NCI-H146 treated with DMSO at 0.1 percent for 48 hours (cell line): Measurements from ENCODE around the gene RIMS4.

Source experiments
- DNase-seq: peaks from one replicate; lab custom pipeline; 2025; ENCODE audit not compliant: unreplicated experiment; lab: John Stamatoyannopoulos, UW

RIMS4 gene

DNA sequence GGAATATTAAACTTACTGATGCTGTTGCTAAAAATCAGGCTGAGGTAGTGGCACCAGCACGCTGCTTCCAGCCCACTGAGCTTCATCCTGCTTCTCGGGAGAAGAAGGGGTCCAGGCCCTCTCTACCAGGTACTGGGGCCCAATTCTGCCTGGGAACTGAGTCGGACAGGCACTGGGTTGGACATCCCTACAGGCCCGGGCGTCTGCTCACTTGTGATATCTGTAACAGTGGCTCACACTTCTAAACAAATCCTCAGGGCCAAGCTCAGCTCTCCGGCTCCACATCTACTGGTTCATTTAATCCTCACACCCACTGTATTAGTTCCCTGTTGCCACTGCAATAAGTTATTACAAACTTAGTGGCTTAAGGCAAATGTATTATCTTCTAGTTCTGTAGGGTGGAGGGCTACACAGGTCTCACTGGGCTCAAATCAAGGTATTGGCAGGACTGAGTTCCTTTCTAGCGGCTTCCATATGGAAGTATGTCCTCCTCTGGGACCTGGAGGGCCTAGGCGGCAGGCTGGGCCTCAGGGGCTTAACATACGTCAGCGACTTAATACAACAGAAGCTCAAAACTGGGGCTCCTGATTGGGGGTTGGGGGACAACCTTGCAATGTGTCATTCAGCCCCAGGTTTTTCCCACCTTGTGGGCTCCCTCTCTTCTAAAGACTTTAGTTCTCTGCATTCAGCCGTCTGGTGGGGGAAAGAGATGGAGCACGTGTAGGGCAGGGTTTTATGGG, 66.3 kb downstream of the RIMS4 start:
- no peak for DNase-seq

DNA sequence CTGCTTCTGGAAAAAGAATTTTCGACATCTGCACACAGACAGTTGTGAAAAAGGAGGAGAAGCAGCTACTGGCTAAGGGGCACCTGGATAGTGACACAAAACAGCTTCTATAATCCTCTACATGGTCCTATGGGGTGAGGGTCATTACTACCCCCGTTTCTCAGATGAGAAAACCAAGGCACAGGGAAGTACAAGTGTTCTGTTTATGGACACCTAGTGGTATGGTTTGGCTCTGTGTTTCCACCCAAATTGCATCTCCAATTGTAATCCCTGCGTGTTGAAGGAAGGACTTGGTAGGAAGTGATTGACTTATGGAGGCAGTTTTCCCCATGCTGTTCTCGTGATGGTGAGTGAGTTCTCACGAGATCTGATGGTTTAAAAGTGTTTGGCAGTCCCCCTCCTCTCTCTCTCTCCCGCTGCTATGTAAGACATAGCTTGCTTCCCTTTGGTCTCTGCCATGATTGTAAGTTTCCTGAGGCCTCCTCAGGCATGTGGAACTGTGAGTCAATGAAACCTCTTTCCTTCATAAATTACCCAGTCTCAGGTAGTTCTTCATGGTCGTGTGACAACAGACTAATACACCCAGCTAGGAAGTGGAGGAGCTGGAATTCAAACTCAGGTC, 67.2 kb downstream of the RIMS4 start:
- no peak for DNase-seq

DNA sequence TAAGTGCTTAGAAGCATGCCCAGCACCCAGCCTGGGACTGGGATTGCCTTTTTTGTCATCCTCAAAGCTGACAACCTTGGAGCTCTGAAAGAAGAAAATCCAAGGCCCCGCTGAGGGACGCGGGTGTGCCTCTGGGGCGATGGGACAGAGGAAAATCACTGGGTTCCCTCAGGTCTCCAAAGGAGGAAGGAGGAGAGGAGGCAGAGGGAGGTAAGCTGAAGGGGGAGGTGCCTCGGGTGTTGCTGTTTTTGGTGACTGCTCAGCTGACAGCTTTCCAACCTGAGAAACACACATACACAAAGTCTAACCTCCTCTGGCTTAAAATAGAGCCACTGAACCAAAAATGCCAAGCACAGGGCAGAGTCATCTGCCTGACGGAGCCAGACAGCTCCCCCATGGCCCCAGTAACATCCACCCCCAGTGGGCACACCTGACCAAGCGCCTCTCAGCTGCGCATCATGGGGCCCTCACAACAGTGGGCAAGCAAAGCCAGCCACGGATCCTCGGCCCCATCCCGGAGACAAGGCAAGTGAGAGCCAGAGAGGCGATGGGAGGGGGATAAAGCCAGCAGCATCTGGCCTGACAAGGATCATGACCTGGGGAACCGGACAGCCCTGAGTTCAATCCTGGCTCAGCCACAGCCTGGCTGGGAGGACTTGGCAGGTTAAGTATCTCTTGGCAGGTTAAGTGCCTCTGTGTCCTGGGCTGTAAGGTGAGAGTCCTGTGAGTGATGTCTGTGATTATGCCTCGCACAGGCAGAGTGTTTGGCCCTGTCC, 67.9 kb downstream of the RIMS4 start:
- DNase-seq, result no peak

DNA sequence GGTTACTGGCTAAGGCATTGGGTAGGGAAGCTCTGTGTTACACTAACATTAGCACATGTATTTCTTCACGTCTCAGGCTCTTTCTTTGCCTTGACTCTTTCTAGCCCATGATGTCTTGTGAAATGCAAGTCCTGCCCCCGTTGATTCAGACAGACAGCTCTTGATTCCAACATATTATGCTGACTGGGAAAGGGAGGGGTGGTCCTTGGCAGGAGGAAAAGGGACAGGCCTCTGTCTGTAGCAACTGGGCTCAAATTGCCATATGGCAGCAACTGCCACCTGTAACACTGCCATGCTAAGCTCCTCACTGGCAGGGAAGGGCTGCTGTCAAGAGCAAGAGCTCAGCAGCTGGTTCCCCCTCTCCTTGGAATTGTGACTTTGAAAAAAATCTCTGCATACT, 70.4 kb downstream of the RIMS4 start:
- no peak for DNase-seq

DNA sequence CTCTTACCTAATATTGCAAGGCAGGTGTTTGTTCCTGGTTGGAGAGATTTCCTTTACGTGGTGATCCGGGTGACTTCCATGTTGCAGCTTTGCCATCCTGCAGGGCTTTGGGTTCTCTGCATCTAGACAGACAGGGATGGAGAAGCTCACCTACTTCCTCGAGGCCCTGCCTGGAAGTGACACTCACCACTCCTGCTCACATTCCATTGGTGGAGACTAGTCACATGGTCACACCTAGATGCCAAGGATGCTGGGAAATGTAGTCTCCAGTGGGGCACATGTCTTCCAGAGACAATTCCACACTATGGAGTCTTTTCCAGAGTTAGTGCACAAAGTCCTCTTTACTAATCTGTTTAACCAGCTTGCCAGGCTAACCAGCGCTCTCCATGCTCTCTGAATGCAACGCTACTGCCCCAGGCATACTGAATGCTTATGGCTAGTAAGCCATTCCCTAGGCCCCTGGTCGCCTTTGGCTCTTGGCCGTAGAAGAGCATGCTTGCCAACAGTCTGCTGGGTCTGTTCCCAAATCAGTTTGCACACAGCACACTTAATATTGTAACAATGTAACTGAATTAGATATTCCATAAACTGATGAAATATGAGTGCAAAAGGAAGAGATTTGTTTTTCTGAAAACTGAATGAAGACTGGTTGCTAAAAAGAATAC, 71.4 kb downstream of the RIMS4 start:
- DNase-seq, result no peak

DNA sequence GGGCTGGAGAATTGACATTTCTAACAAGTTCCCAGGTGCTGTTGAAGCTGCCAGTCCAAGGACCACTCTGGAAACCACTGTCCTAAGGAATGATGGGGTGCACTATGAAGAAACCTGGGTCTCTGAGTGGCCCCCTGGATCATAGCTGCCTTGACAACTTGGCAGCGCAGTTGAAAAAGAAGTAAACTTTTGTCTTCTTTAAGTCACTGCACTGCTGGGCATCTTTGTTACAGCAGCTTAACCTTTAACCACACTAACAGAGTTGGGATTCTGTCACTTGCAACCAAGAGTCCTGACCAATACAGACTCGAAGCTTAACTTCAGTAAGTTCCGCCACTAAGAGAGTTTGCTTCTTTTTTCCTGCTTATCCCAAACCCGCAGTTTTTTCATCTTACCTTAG, 73.2 kb downstream of the RIMS4 start:
- DNase-seq, result no peak

DNA sequence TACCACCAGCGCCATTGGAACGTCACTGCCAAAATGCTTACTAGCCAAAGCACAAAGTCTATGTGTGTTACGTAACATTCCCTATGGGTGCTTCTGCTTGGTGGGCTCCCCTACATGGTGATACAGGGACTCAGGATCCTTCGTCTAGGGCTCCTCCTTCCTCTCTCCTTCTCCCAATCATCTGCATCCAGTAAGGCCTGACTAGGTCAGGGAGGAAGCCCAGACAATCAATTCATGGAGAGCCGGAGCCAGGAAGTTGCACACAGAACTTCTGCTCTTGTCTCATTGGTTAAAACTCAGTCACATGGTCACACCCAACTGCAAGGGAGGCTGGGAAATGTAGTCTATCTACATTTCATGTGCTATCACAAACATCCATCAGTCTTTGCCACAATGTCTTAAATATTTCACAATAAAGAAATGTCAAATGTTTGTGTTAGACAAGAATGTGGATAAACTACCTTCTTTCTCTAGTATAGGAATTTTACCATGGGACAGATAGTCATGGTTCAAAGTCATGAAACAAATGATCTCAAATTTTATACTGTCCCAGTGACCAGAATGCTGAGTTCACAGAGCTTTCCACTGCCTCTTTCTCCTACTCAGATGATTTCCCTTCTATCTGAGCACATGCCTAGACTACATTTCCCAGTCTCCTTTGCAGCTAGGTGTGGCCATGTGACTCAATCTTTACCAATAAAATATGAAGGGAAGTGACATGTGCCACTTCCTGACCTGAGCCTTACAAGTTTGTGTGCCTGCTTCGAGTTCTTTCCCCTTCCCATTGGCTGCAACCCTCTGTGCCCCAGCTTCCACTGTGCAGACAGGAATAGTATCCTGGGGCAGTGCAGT, 74.0 kb downstream of the RIMS4 start:
- peak; percentile 26 for DNase-seq

DNA sequence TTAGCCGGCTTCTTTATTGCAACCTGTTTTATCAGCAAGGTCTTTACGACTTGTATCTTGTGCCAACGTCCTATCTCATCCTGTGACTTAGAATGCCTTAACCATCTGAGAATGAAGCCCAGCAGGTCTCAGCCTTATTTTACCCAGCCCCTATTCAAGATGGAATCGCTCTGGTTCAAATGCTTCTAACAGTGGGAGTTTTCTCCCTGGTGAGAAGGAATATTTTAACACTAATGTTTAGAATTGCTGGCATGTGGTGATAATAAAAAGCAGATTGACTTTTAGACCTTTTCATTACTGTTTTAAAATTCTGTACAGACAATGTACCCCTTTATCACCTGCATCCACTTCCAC, 74.6 kb downstream of the RIMS4 start:
- DNase-seq, result no peak

DNA sequence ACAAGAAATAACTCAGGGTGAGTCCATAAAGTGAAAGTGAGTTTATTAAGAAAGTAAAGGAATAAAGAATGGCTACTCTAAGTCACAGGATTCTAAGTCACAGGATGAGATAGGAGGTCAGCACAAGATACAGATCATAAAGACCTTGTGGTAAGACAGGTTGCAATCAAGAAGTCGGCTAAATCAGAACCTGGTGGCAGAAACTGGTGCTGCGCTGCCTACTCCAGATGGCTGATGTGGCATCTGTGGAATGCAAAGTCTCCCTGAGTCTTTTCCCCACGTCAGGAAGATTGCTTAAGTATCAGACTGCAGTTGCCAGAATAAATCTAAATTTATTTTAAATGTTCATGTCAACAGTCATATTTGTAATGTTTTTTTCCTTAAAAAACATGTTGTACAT, 75.4 kb downstream of the RIMS4 start:
- no peak for DNase-seq

DNA sequence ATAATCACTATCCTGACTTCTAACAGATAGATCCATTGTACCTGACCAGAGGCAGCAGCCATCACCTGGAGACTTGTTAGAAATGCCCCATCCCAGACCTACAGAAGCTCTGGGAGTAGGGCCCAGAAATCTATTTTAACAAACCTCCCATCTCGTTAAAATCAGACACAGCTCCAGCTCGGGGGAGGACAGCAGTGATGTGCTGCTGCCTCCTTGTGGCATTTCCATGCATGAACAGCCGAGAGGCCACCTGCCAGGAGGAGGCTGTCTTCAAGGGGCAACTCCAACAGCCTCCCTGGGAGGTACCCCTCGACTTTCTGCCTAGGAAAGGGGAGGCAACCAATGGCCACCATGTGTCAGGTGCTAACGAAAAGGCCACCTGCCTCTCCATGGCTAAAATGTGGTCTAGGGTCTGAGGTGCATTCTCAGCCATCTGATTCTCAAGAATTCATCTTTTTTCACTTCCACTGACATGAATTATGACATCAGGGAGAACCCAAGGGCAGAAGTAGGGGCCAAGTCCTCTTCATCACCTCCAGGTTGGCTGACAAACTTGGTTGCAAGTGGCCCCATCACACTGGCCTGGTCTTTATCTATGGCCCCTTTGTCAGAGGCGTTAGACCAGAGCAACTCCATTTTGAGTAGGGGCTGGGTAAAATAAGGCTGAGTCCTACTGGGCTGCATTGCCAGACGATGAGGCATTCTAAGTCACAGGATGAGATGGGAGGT, 76.8 kb downstream of the RIMS4 start:
- no peak for DNase-seq

DNA sequence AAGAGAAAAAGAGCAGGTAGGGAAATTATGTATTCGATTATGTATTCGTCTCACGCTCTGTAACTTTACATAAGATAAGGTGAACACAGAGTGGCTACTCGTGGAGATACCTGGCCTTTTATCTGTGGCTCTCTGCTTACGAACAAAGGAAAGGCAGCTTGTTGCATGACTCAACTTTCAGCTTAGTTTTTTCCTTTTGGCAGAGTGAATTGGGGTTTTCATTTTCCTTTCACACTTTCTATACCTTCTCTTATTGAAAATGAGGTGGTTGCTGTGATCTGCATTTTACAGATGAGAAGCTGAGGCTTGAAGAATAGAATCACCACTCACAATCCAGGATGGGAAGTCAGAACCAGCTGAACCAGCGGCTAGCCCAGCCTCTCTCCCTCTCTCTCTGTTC, 78.0 kb downstream of the RIMS4 start:
- no peak for DNase-seq

DNA sequence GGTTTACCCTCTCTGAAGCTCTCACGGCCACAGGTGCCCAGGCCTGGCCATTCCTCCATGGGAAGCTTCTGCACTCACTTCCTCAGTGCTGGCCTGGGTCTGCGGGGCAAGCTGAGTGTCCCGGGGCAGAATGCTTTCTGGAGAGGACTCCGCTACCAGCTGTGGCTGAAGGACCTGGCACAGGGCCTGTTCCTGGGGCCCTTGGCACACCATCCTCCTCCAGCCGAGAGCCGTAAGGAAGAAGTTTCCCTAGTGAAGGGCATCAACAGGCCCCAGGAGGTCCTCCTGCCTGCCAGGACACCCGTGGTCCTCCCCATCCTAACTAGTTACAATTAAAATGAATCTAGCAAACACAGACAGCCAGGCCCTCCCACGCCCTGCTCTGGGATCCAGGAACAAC, 78.7 kb downstream of the RIMS4 start:
- DNase-seq, result no peak

DNA sequence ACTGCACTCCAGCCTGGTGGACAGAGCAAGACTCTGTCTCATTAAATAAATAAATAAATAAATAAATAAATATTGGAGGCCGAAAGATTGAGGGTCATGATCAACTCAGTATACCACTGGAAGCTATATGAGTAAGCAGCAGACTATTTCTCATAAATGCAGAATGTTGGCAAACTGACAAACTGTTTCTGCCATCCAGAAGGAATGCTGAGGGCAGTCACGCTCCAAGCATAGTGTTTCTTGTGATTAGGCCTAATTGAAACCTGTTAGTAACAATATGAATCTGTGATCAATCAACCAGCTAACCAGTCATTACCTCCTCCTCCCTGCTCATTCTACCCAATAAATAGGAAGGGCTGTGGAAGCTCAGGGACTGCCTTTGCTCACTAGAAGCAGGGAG, 79.9 kb downstream of the RIMS4 start:
- no peak for DNase-seq

DNA sequence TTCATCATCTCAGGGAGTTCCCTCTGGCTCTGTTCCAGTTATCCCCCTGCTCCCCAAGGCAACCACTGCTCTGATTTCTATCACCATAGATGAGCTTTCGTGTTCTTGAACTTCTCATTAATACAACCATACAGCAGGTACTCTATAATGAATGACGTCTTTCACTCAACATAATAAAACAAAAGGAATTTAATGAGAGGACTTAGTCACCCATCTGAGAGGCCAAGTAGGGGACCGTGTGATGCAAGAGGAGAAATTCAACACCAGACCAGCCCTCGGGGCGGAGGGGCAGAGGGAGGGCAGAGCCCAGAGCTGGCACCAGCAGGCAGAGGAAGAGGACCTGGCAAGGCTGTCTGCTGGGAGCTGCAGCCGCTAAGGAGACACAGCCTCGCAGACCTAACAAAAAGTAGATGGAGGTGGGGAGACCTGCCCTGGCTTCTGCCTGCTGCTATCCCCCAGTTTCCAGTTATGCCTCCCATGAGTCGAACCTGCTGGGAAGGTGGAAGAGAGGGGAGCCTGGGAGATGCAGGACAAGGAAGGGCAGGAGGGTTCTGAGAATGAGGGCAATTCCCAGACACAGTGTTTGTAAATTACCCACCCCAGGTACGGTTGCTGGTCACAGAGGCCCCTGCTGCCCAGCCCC, 81.4 kb downstream of the RIMS4 start:
- no peak for DNase-seq

DNA sequence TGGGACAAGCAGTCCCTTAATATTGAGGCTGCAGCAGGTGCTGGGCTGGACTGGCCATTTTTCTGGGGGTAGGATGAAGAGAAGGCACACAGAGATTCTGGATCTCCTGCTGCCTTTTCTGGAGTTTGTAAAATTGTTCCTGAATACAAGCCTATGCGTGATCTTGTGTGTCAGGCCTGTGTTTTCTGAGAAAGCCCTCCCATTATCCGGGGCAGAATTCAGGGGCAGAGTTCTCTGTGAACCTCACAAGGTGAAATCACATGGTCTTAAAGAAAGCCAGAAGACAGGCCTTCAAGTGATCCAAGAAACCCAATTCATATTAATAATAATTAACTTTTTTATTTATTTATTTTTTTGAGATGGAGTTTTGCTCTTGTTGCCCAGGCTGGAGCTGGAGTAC, 82.7 kb downstream of the RIMS4 start:
- no peak for DNase-seq

DNA sequence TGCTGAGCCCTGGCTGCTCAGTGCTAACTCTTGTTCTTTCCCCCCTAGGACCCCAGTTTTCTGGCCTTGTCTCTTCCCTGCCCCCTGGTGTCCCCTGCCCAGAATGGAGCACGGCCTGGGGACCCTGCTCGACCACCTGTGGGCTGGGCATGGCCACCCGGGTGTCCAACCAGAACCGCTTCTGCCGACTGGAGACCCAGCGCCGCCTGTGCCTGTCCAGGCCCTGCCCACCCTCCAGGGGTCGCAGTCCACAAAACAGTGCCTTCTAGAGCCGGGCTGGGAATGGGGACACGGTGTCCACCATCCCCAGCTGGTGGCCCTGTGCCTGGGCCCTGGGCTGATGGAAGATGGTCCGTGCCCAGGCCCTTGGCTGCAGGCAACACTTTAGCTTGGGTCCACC, 83.3 kb downstream of the RIMS4 start:
- DNase-seq, result no peak

DNA sequence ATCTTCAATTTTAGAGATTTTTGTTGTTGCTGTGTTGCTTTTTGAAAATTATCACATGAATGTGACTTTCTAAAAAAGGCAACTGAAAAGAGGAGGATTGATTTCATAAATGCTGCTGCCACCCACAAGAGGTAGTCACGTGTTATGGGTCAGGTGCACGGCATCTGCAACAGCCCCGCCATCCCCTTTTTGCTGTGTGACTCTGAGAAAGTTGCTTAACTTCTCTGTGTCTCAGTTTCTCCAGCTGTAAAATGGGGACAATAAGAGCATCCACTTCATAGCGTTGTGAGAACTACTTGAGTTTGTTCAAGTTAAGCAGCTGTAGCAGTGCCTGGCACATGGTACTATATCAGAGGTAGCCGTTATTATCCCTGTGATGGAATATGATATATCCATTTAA, 84.5 kb downstream of the RIMS4 start:
- DNase-seq, result no peak

DNA sequence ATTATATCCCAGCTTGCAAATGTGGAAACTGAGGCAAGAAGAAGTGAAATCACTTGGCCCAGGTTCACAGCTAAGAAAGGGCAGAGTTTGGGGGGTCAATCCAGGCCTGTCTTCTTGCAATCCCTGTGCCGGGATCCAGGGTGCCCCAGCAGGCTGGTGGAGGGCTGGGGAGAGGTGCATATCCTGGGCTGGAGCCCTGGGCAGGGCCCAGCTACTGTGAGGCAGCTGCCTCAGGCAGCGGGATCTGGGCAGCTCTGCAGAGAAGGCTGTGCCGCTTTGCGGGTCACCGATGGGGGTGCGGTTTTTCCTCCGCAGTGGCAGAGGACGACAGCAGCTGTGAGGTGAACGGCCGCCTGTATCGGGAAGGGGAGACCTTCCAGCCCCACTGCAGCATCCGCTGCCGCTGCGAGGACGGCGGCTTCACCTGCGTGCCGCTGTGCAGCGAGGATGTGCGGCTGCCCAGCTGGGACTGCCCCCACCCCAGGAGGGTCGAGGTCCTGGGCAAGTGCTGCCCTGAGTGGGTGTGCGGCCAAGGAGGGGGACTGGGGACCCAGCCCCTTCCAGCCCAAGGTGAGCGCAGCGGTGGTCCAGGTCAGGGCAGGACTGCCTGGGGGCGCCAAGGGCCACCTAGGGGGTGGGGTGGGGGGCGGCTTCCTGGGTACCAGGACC, 85.8 kb downstream of the RIMS4 start:
- no peak for DNase-seq

DNA sequence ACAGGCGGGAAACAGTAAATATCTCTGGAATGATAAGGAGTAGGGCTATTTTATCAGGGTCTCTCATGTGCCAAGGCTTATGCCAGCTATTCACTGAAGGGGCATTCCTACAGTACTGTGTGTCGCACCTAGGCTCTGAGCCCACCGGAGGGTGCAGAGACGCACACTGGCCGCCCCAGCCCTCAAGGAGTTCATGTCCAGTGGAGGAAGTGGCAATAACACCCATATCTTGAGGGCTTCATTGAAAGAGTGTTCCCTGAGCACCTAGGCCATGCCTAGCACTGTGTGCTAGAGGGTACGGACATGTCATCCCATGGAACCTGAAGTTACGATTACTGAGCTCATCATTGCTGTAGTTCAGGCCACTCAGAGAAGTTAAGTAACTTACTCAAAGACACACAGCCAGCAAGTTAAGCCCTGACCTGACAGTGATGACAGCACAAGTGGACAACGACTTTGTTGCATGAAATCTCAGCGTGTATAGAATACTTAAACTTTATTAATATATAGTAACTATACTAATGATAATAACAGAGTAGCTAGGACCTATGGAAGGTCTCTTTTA, 86.5 kb downstream of the RIMS4 start:
- DNase-seq, result no peak
